A673 (cell line): Measurements from ENCODE around the gene SMARCA2.

Experiments
- EZH2 ChIP-seq: fragments of 200-600 bp; sonication (generic); IDR thresholded peaks from 2 replicates; pipeline ENCODE4 v1.6.1; 2017; ENCODE audit warnings: borderline replicate concordance, low read depth, mild to moderate bottlenecking, mixed read lengths, antibody characterized with exemption, low read length; ENCODE audit not compliant: poor library complexity, severe bottlenecking
- TF ChIP-seq, protein P1 (sequence below): fragments of 300-800, 200-600 bp; sonication (generic); conservative IDR thresholded peaks from 2 replicates; pipeline ENCODE4 v1.5.1; 2017; ENCODE audit warnings: low read depth, mild to moderate bottlenecking, antibody characterized with exemption, low read length, moderate library complexity, mixed read lengths

DNA sequence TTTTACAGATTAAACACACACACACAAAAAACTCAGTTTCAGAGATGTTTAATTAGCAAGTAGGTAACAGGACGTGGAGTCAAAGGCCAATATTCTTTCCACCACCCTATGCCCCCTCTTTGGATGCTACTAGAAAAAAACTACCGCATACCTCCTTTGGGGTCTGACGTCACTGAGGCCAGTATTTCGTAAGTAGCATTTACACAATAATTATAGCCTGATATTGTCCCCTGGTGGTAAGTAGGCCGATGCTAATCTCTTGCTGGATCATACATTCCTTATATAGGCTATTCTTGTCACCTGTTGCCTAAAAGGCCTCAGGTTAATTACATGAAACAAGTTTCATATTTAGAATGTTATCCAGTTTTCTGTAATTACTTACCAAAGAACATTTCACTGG lies 21.0 kb upstream of the SMARCA2 start:
- TF ChIP-seq, protein P1, sequence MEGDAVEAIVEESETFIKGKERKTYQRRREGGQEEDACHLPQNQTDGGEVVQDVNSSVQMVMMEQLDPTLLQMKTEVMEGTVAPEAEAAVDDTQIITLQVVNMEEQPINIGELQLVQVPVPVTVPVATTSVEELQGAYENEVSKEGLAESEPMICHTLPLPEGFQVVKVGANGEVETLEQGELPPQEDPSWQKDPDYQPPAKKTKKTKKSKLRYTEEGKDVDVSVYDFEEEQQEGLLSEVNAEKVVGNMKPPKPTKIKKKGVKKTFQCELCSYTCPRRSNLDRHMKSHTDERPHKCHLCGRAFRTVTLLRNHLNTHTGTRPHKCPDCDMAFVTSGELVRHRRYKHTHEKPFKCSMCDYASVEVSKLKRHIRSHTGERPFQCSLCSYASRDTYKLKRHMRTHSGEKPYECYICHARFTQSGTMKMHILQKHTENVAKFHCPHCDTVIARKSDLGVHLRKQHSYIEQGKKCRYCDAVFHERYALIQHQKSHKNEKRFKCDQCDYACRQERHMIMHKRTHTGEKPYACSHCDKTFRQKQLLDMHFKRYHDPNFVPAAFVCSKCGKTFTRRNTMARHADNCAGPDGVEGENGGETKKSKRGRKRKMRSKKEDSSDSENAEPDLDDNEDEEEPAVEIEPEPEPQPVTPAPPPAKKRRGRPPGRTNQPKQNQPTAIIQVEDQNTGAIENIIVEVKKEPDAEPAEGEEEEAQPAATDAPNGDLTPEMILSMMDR, result no peak; the same call in 1 of the 2 replicates
- no peak for TF ChIP-seq EZH2
